ENCODE data around the gene GALE. TPM values are rescaled to one million over a fixed set of nuclear protein-coding genes. Genes with fewer than 3 reads are reported as not detected.

Gene GALE
- total and polyA plus RNA-seq, 2 donors (not counting 1 experiment from before 2014, with no cell fraction given), result 9.4 to 12.1 TPM

GRCh38 chr1:23838401-23838866 lies 37.9 kb upstream of the GALE start:
- peak overlapping the region; percentile 88 for H3K4me3 Mint-ChIP-seq
- H3K4me3 ChIP-seq (ENCODE audit: control extremely low read depth in 1 of 5, extremely low read depth in 1 of 5, insufficient read depth in 1 of 5, low read depth in 2 of 5, low read length in 4 of 5), result peak overlapping the region in 4 of 5 experiments; percentile 19 to 60 (median 40)
- no peaks in the 10 kb centered on the region for H3K9me3 ChIP-seq (ENCODE audit: control extremely low read depth in 1 of 3, control insufficient read depth in 2 of 3, insufficient read depth in 1 of 3, low read length in 2 of 3)
- peaks cover 11% of the 10 kb centered on the region for H3K4me1 Mint-ChIP-seq
- no peaks in the 10 kb centered on the region for H3K27me3 ChIP-seq (replicated peaks in 1 of 4; ENCODE audit: control extremely low read depth in 1 of 4, control insufficient read depth in 3 of 4, insufficient read depth in 4 of 4, low read length in 3 of 4)
- H3K27ac ChIP-seq (ENCODE audit: low read length in 2 of 2), result no peak overlapping the region
- H3K27ac Mint-ChIP-seq, result peak overlapping the region; percentile 83
- no peaks in the 10 kb centered on the region for H3K36me3 ChIP-seq (replicated peaks in 1 of 2; ENCODE audit: control extremely low read depth in 1 of 2, control insufficient read depth in 1 of 2, extremely low read depth in 1 of 2, insufficient read depth in 2 of 2, low read length in 1 of 2)
- H4K20me1 ChIP-seq (ENCODE audit: control insufficient read depth, insufficient read depth, low read length, poor library complexity, severe bottlenecking), result no peaks in the 10 kb centered on the region
- no peaks in the 10 kb centered on the region for H3K27me3 Mint-ChIP-seq
- H3K79me2 ChIP-seq (ENCODE audit: control insufficient read depth, insufficient read depth, low read length), result no peaks in the 10 kb centered on the region
- ATAC-seq (ENCODE audit: low read depth) (peak; percentile 100), DNase-seq (peak; percentile 89)
- ChIA-PET POLR2A (interaction anchor here (0.7 to 1.7 kb wide), 3 partner anchors 13 to 123 kb away, joined by 3 to 13 read pairs (median 7); partner anchors contain the start of gene HMGCL), CTCF (interaction anchor here (0.7 to 2.1 kb wide), 6 partner anchors 13 to 553 kb away, joined by 3 to 5 read pairs (median 4); partner anchors contain the start of gene HMGCL)
- no peak for TF ChIP-seq EZH2 (IDR thresholded peaks at IDR 0.05; ENCODE audit: borderline replicate concordance, insufficient read depth, low read depth, low read length, poor library complexity, severe bottlenecking)
- peak; percentile 3 for TF ChIP-seq CTCF (IDR thresholded peaks at IDR 0.05)
- H2AFZ ChIP-seq (ENCODE audit: insufficient read depth, low read depth, low read length, poor library complexity, severe bottlenecking), result peak overlapping the region; percentile 75
- peak overlapping the region; percentile 86 for H3K4me2 ChIP-seq (replicated peaks; ENCODE audit: low read depth, low read length, poor library complexity, severe bottlenecking)
- H3K9me3 Mint-ChIP-seq (ENCODE audit: insufficient read depth), result no peaks in the 10 kb centered on the region
- intact Hi-C loops (cut with micrococcal nuclease), result loop anchor here (1.0 to 2.0 kb wide), 4 partner anchors 13 to 38 kb away; partner anchors contain the start of genes FUCA1, GALE and HMGCL
- 2% methylated on average over 4 of the region's 21 CpGs for WGBS (ENCODE audit: insufficient coverage)
- H3K9ac ChIP-seq (ENCODE audit: low read length), result peak overlapping the region; percentile 57
- H3K4me1 ChIP-seq (ENCODE audit: control insufficient read depth in 2 of 2, insufficient read depth in 2 of 2, low read length in 2 of 2), result peaks cover 6 to 7% of the 10 kb centered on the region in 2 donors

GRCh38 chr1:23837908-23838307 lies 37.4 kb upstream of the GALE start:
- Histone ChIP-seq H3K27ac (ENCODE audit: low read length in 2 of 2) (no peak overlapping the region), H3K4me3 (ENCODE audit: control extremely low read depth in 1 of 5, extremely low read depth in 1 of 5, insufficient read depth in 1 of 5, low read depth in 2 of 5, low read length in 4 of 5) (peak overlapping the region in 4 of 5 experiments; percentile 19 to 60 (median 40)), H3K4me1 (ENCODE audit: control insufficient read depth in 2 of 2, insufficient read depth in 2 of 2, low read length in 2 of 2) (peaks cover 6 to 7% of the 10 kb centered on the region in 2 donors), H3K27me3 (replicated peaks in 1 of 4; ENCODE audit: control extremely low read depth in 1 of 4, control insufficient read depth in 3 of 4, insufficient read depth in 4 of 4, low read length in 3 of 4) (no peaks in the 10 kb centered on the region), H3K9me3 (ENCODE audit: control extremely low read depth in 1 of 3, control insufficient read depth in 2 of 3, insufficient read depth in 1 of 3, low read length in 2 of 3) (no peaks in the 10 kb centered on the region), H3K79me2 (ENCODE audit: control insufficient read depth, insufficient read depth, low read length) (no peaks in the 10 kb centered on the region), H3K36me3 (replicated peaks in 1 of 2; ENCODE audit: control extremely low read depth in 1 of 2, control insufficient read depth in 1 of 2, extremely low read depth in 1 of 2, insufficient read depth in 2 of 2, low read length in 1 of 2) (no peaks in the 10 kb centered on the region), H2AFZ (ENCODE audit: insufficient read depth, low read depth, low read length, poor library complexity, severe bottlenecking) (peak overlapping the region; percentile 75), H4K20me1 (ENCODE audit: control insufficient read depth, insufficient read depth, low read length, poor library complexity, severe bottlenecking) (no peaks in the 10 kb centered on the region), H3K4me2 (replicated peaks; ENCODE audit: low read depth, low read length, poor library complexity, severe bottlenecking) (peak overlapping the region; percentile 86), H3K9ac (ENCODE audit: low read length) (peak overlapping the region; percentile 57)
- Mint-ChIP-seq H3K27me3 (no peaks in the 10 kb centered on the region), H3K9me3 (ENCODE audit: insufficient read depth) (no peaks in the 10 kb centered on the region), H3K4me3 (peak overlapping the region; percentile 88), H3K4me1 (peaks cover 11% of the 10 kb centered on the region), H3K27ac (peak overlapping the region; percentile 83)
- ATAC-seq (ENCODE audit: low read depth) (no peak), DNase-seq (no peak)
- POLR2A ChIA-PET, result interaction anchor here (0.7 to 1.7 kb wide), 2 partner anchors 12 to 78 kb away, joined by 3 to 13 read pairs; partner anchors contain the start of gene HMGCL
- TF ChIP-seq EZH2 (IDR thresholded peaks at IDR 0.05; ENCODE audit: borderline replicate concordance, insufficient read depth, low read depth, low read length, poor library complexity, severe bottlenecking) (no peak), CTCF (IDR thresholded peaks at IDR 0.05) (no peak)
- intact Hi-C loops (cut with micrococcal nuclease), result loop anchor here (1.0 to 2.0 kb wide), 4 partner anchors 13 to 38 kb away; partner anchors contain the start of genes FUCA1, GALE and HMGCL
- CTCF ChIA-PET, result interaction anchor here (1.6 to 2.1 kb wide), 2 partner anchors 66 to 78 kb away, joined by 3 to 5 read pairs; no protein-coding TSS in a partner anchor
- 59% methylated on average over 8 of the region's 13 CpGs for WGBS (ENCODE audit: insufficient coverage)
